Fibroblast of mammary gland (primary cell): Measurements from ENCODE around the gene DNAJB2.
A peak's percentile ranks its signal among the peaks of the same experiment; 100 is the strongest.
"Not testable (repeated sequence)": the region's sequence is repeated elsewhere in the genome, so short reads cannot be mapped to it uniquely, and the experiment has no call there.

Experiments used
- DNase-seq: peaks from one replicate; pipeline ENCODE4 v3.0.0-alpha.2; 2010; ENCODE audit warnings: low read depth
- H3K4me3 ChIP-seq: 2 replicates; pipeline ENCODE4 v1.5.1; 2011; ENCODE audit warnings: low read depth, mild to moderate bottlenecking, low read length, moderate library complexity; ENCODE audit not compliant: control insufficient read depth
- TF ChIP-seq, protein P1 (sequence below): conservative IDR thresholded peaks from 2 replicates; pipeline ENCODE4 v1.5.1; 2011; ENCODE audit warnings: low read depth, low read length, inconsistent platforms; ENCODE audit not compliant: control insufficient read depth, insufficient read depth

Gene DNAJB2

DNA sequence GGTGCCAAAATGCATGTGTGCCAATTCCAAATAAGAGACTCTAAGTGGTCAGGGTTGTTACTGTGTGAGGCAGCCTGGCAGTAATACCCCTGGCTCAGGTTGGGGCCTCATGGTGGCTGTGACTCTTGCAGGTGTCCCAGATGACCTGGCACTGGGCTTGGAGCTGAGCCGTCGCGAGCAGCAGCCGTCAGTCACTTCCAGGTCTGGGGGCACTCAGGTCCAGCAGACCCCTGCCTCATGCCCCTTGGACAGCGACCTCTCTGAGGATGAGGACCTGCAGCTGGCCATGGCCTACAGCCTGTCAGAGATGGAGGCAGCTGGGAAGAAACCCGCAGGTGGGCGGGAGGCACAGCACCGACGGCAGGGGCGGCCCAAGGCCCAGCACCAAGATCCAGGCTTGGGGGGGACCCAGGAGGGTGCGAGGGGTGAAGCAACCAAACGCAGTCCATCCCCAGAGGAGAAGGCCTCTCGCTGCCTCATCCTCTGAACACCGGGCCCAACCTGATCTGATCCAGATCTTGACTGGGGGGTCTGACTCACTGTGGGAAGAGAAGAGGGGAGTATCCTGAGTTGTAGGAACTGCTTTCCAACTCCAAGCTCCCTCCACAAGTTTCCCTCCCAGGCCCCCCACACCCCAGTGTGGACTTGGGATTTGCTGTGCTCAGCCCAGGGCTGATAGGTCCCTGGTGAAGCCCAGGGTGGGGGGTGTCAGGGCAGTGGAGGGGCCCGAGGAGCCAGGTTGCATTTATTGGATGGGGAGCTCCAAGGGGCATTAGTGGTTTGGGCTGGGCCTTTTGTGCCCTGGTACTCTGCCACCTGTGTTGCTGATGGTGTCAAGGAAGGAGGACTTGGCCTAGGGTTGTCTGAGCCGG, 5.6 kb downstream of the DNAJB2 start:
- H3K4me3 ChIP-seq: no peak overlapping the region

DNA sequence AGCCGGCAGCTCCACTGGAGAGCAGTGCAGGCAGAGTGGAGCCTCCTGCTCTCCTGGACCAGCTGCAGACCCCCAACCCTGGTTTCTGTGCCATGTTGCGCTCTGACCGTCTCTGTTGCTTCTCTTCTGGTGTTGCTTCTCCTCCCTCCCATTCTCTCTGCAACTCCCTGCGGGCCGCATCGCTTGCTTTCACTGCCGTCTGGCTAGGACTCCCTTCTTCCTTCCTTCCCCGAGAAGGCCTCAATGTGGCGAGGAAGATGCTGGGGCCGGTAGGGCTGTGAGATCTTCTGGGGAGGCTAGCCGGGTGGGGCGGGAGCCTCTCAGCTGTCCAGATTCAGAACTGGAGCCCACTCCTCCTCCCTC, 6.2 kb downstream of the DNAJB2 start:
- TF ChIP-seq, protein P1, sequence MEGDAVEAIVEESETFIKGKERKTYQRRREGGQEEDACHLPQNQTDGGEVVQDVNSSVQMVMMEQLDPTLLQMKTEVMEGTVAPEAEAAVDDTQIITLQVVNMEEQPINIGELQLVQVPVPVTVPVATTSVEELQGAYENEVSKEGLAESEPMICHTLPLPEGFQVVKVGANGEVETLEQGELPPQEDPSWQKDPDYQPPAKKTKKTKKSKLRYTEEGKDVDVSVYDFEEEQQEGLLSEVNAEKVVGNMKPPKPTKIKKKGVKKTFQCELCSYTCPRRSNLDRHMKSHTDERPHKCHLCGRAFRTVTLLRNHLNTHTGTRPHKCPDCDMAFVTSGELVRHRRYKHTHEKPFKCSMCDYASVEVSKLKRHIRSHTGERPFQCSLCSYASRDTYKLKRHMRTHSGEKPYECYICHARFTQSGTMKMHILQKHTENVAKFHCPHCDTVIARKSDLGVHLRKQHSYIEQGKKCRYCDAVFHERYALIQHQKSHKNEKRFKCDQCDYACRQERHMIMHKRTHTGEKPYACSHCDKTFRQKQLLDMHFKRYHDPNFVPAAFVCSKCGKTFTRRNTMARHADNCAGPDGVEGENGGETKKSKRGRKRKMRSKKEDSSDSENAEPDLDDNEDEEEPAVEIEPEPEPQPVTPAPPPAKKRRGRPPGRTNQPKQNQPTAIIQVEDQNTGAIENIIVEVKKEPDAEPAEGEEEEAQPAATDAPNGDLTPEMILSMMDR: no peak
- no peak for DNase-seq
- H3K4me3 ChIP-seq: no peak overlapping the region

More for the DNA sequence above, 5.6 kb downstream of the DNAJB2 start:
- TF ChIP-seq, protein P1: no peak
- peak; percentile 58 for DNase-seq

GRCh38 chr2:219285894-219286425, 6.8 kb downstream of the DNAJB2 start:
- TF ChIP-seq, protein P1: no peak
- H3K4me3 ChIP-seq: no peak overlapping the region
- peak; percentile 81 for DNase-seq

DNA sequence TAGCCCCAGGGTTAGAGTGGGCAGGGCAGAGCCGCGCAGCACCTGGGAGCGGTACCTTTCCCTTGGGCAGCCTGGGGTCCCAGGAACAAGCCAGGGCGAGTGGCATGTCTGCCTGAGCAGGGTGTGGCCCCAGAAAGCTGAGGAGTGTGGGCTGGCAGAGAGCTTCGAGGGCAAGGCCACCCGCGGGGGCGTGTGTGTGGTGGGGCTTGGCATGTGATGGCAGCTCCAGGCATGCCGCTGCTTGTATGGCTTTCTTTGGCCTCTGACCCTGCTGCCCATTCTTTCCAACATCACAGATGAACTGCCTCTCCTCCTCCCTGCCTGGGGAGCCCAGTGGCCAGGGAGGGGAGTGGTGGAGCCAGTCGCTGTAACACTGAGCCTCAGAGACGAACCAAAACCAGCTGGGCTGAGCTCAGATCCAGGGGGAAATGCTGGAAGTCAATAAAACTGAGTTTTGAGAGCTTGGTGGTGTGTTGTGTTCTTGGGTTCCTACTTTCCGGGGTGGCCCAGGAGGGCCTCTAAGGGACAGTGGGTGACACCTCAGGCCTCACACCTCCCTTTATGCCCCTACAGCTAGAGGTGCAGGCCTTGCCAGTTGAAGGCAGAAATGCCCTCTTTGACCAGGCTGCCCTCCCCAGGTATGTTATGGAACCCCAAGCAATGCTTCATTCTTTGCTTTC, 7.4 kb downstream of the DNAJB2 start:
- no peak overlapping the region for H3K4me3 ChIP-seq

GRCh38 chr2:219287116-219287440, 7.9 kb downstream of the DNAJB2 start:
- H3K4me3 ChIP-seq, DNase-seq: not testable (repeated sequence)

More for the DNA sequence above, 7.4 kb downstream of the DNAJB2 start:
- TF ChIP-seq, protein P1: no peak
- peak; percentile 27 for DNase-seq

- TF ChIP-seq, protein P1: no peak
- DNase-seq: no peak
These were observed 8.6 kb downstream of the DNAJB2 start for GRCh38 chr2:219287580-219288265.

GRCh38 chr2:219289195-219289536, 10.0 kb downstream of the DNAJB2 start:
- no peak for DNase-seq
- TF ChIP-seq, protein P1: no peak

More at GRCh38 chr2:219287580-219288265, 8.6 kb downstream of the DNAJB2 start:
- no peak overlapping the region for H3K4me3 ChIP-seq

More at GRCh38 chr2:219289195-219289536, 10.0 kb downstream of the DNAJB2 start:
- no peak overlapping the region for H3K4me3 ChIP-seq
